Activated CD8-positive, alpha-beta memory T cell treated with anti-CD3 and anti-CD28 coated beads, Interleukin-2, amount 10 ng/mL, durations not matched to agents 7 days and 5 days (primary cell): ENCODE results near the gene CSNK1A1L. TPM values are rescaled to one million over a fixed set of nuclear protein-coding genes. Genes with fewer than 3 reads are reported as not detected.

ENCODE experiments used
- ATAC-seq: fragments of 150-1000 bp; cut with Tn5 transposase; one replicate; pipeline ENCODE4 v1.10.0; 2021; ENCODE audit warnings: moderate library complexity
- CTCF ChIA-PET: fragments of 350-600 bp; sonication (Branson Sonifier 250); formaldehyde crosslinking; loops from one replicate; lab custom pipeline; 2021; ENCODE audit warnings: antibody characterized with exemption; lab: Charles Lee
- DNase-seq: peaks from one replicate; pipeline ENCODE4 v3.0.0-alpha.2; 2020
- H3K27ac Mint-ChIP-seq: one replicate; pipeline ENCODE4 v1.8.0; 2021; ENCODE audit warnings: mild to moderate bottlenecking, mixed read lengths
- H3K27me3 Mint-ChIP-seq: one replicate; pipeline ENCODE4 v1.8.0; 2021; ENCODE audit warnings: mixed read lengths
- H3K36me3 Mint-ChIP-seq: one replicate; pipeline ENCODE4 v1.8.0; 2021; ENCODE audit warnings: mild to moderate bottlenecking, mixed read lengths
- H3K4me1 Mint-ChIP-seq: one replicate; pipeline ENCODE4 v1.8.0; 2021; ENCODE audit warnings: mixed read lengths
- H3K4me3 Mint-ChIP-seq: one replicate; pipeline ENCODE4 v1.8.0; 2021; ENCODE audit warnings: mild to moderate bottlenecking, moderate library complexity, mixed read lengths
- H3K9me3 Mint-ChIP-seq: one replicate; pipeline ENCODE4 v1.8.0; 2022; ENCODE audit warnings: low read depth, mixed read lengths
- total RNA-seq, 2 experiments: library from RNA; stranded (reverse); gene quantifications; one replicate each; pipeline ENCODE4 v1.2.3, GENCODE V29; 2021

CSNK1A1L gene
- total RNA-seq, 2 experiments from 2014 or later: not detected

DNA sequence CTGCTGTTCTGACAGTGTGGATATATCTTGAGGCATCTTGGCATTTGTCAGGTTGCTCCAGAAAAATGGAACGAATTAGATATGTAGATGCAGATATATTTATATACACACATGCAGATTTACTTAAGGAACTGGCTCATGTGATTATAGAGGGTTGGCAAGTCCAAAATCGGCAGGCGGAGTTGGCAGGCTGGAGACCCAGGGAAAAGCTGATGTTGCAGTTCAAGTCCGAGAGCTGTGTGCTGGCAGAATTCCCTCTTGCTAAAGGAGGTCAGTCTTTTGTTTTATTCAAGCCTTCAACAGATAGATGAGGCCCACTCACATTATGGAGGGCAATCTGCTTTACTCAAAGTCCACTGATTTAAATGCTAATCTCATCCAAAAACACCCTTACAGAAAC, 24.4 kb upstream of the CSNK1A1L start:
- Mint-ChIP-seq H3K9me3 (no peaks in the 10 kb centered on the region), H3K4me3 (no peak overlapping the region), H3K4me1 (no peaks in the 10 kb centered on the region), H3K27me3 (no peaks in the 10 kb centered on the region), H3K27ac (no peak overlapping the region), H3K36me3 (no peaks in the 10 kb centered on the region)
- DNase-seq (no peak), ATAC-seq (no peak)
- CTCF ChIA-PET: no interaction called here

DNA sequence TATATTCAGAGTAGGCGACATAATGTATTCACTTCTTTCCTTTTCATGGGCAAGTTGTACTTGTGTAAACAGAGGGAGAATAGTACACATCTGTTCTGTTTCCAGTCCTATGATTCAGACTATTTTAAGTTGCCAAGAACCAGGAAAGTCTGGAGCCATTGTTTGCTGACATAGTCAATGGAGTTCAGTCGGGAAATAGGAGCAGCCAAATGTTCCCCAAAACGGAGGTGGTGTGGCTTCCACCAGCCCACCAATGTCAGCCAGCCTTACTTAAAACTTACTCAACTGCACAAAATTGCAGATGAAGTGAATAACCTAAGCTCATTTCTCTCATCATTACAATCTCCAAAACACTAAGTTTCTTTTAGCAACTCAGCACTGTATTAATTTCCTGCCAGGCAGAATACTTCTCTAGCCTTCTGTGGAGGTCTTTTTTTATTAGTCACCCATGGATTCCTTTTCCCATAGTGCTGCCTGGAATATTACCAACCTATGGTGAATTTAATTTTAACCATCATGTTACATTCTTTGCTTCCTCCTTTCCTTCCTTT, 22.3 kb upstream of the CSNK1A1L start:
- CTCF ChIA-PET: no interaction called here
- ATAC-seq (no peak), DNase-seq (no peak)
- Mint-ChIP-seq H3K4me1 (no peaks in the 10 kb centered on the region), H3K9me3 (no peaks in the 10 kb centered on the region), H3K27ac (no peak overlapping the region), H3K27me3 (peaks cover 2% of the 10 kb centered on the region), H3K4me3 (no peak overlapping the region), H3K36me3 (no peaks in the 10 kb centered on the region)

DNA sequence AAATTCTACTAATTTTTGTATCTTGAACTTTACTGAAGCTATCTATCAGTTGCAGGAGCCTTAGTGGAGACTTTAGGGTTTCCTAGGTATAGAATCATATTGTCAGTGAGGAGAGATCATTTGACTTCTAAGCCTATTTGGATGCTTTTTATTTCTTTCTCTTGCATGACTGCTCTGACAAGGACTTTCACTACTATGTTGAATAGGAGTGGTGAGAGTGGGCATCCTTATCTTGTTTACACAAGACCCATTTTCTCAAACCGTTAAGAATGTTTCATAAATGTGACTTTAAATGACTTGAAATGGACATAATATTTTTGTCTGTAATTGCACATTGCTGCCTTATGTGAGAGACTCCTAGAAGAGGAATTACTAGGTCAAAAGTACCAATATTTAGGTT, 17.9 kb upstream of the CSNK1A1L start:
- DNase-seq (no peak), ATAC-seq (no peak)
- Mint-ChIP-seq H3K27me3 (peaks cover 10% of the 10 kb centered on the region), H3K36me3 (no peaks in the 10 kb centered on the region), H3K4me1 (no peaks in the 10 kb centered on the region), H3K27ac (no peak overlapping the region), H3K4me3 (no peak overlapping the region), H3K9me3 (no peaks in the 10 kb centered on the region)
- CTCF ChIA-PET: no interaction called here

DNA sequence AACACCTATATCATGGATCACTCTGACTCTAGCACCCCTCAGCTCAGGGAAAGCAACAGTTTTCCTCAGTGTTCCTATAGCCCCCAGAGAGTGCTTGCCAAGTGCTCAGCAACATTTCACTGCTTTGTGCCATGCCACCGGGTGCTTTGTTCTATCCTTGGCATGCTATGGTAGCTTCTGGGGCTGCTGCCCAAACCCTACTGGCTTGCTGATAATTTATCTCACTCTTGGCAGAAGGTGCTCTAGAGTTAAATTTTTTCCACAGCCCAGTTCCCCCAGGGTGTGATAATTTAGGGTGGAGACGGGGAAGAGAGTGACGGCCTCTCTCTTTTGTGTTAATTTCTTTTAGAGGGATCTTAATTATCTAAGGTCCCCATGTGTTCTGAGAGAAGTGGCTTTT, 12.6 kb upstream of the CSNK1A1L start:
- peaks cover 10% of the 10 kb centered on the region for H3K27me3 Mint-ChIP-seq
- CTCF ChIA-PET: no interaction called here
- ATAC-seq: no peak
- no peaks in the 10 kb centered on the region for H3K4me1 Mint-ChIP-seq
- no peak for DNase-seq
- H3K27ac Mint-ChIP-seq: no peak overlapping the region
- no peaks in the 10 kb centered on the region for H3K36me3 Mint-ChIP-seq
- H3K9me3 Mint-ChIP-seq: no peaks in the 10 kb centered on the region
- H3K4me3 Mint-ChIP-seq: no peak overlapping the region

DNA sequence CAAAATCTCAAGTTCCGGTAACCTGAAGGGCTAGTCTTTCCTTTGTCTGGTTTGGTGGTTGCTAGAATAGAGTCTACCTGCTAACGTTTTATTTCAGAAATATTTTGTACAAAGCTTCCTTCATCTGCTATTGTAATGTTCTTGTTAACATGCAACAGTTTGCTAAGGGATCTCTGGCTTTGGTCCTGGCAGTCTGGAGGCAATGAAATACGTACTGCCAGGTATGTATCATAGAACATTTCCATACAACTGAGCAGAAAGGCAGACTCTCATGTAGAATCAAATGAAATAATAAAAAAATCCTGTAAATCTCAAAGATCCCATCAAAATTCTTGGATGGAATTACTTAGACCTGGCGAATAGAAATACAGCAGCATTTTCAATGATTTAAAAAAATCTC, 8.8 kb upstream of the CSNK1A1L start:
- H3K4me1 Mint-ChIP-seq: no peaks in the 10 kb centered on the region
- CTCF ChIA-PET: no interaction called here
- peaks cover 3% of the 10 kb centered on the region for H3K27me3 Mint-ChIP-seq
- H3K4me3 Mint-ChIP-seq: no peak overlapping the region
- H3K9me3 Mint-ChIP-seq: no peaks in the 10 kb centered on the region
- no peak overlapping the region for H3K27ac Mint-ChIP-seq
- H3K36me3 Mint-ChIP-seq: no peaks in the 10 kb centered on the region
- ATAC-seq: no peak
- no peak for DNase-seq

DNA sequence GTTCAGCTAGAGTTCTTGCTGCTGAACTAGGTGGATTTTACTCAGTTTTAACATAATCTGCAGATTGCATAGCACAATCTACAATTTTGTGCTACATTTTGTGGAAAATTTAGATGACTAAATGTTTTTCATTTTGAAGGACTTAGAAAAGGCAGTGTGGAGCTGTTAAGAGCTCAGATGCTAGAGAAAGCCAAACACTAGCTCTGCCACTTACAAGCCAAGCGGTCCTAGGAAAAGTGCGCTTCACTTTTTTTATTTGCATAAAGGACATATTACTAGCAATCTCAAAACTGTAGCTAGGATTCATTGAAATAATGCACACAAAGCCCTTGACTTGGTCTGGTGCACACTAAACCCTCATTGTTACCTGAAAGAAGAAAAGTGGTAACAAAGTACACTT, 8.1 kb upstream of the CSNK1A1L start:
- ATAC-seq (no peak), DNase-seq (no peak)
- H3K27ac Mint-ChIP-seq: no peak overlapping the region
- no peaks in the 10 kb centered on the region for H3K9me3 Mint-ChIP-seq
- peaks cover 3% of the 10 kb centered on the region for H3K27me3 Mint-ChIP-seq
- no peak overlapping the region for H3K4me3 Mint-ChIP-seq
- CTCF ChIA-PET: no interaction called here
- no peaks in the 10 kb centered on the region for H3K36me3 Mint-ChIP-seq
- no peaks in the 10 kb centered on the region for H3K4me1 Mint-ChIP-seq

DNA sequence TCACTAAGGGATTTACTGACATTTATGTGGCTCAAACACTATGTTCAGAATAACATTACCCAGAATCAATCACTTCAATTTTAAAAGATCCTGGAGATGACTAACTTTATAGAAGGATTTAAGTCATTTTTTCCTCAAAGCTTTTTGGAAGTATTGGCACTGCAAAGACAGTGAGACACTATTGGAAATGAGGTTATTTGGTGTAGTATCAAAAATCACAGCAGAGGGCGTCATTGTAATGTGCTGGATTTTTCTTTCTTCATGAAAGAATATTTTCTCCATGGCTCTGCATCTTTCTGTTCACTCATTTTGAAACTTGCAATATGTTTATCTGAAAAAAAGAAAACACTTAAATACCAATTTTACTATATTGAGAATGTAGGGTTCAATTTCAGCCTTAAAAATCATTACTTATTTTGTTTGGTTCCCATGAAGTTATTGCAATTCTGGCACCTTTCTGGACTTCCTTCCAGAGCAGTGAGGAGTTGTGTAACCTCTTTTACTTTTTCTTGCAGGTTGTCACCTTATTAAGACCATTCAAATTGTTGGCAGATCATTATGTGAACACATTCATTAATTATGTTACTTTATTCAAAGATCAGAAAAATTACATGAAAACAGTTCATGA, 3.7 kb upstream of the CSNK1A1L start:
- Mint-ChIP-seq H3K27me3 (peaks cover 6% of the 10 kb centered on the region), H3K36me3 (no peaks in the 10 kb centered on the region)
- CTCF ChIA-PET: no interaction called here

DNA sequence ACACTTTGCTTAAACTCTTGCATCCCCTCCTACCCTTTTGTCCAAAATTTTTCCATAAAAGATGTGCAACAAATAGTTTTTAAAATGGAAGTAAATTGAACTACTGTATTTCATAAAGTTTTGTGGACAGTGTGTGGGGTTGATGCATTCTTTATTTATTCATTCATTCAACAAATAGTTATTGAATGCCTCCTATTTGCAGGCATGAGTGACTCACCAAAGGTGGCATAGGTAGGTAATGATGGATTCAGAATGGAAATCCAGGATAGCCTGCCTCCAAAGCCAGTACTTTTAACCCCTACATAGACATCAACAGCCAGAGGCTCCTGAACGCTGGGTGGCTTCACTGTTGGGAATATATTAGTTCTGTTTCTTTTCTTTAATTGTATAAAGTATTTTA, 2.4 kb upstream of the CSNK1A1L start:
- H3K4me3 Mint-ChIP-seq: no peak overlapping the region
- ATAC-seq: no peak
- no peaks in the 10 kb centered on the region for H3K9me3 Mint-ChIP-seq
- H3K27ac Mint-ChIP-seq: no peak overlapping the region
- CTCF ChIA-PET: no interaction called here
- no peaks in the 10 kb centered on the region for H3K4me1 Mint-ChIP-seq
- no peak for DNase-seq
- no peaks in the 10 kb centered on the region for H3K36me3 Mint-ChIP-seq
- H3K27me3 Mint-ChIP-seq: peaks cover 12% of the 10 kb centered on the region

More for the DNA sequence above, 3.7 kb upstream of the CSNK1A1L start:
- DNase-seq (no peak), ATAC-seq (no peak)
- Mint-ChIP-seq H3K27ac (no peak overlapping the region), H3K4me3 (no peak overlapping the region), H3K9me3 (no peaks in the 10 kb centered on the region), H3K4me1 (no peaks in the 10 kb centered on the region)

DNA sequence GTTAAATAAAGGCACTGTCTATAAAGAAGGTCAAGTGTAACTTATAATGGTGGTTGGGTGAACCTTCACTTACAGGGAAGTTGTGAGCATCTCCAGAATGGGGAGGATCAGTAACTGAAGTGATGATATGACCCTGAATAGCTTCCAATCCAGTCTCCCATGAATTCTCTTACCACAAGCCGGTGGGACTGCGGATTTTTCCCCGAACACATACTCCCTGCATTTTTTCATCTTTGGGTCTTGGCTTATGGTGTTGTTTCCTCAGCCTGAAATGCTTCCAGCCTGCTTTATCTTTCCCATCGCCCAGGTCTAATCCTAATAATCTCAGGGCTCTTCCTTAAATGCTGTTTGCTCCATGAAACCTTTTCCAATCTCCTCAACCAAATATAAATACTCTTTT, 2.0 kb upstream of the CSNK1A1L start:
- no peak for DNase-seq
- H3K27ac Mint-ChIP-seq: no peak overlapping the region
- H3K9me3 Mint-ChIP-seq: no peaks in the 10 kb centered on the region
- no peaks in the 10 kb centered on the region for H3K36me3 Mint-ChIP-seq
- H3K4me1 Mint-ChIP-seq: no peaks in the 10 kb centered on the region
- no peak for ATAC-seq
- CTCF ChIA-PET: interaction anchor here (0.6 kb wide), 1 partner anchor 11 kb away, joined by 3 read pairs; no protein-coding TSS in a partner anchor
- peaks cover 15% of the 10 kb centered on the region for H3K27me3 Mint-ChIP-seq
- no peak overlapping the region for H3K4me3 Mint-ChIP-seq

DNA sequence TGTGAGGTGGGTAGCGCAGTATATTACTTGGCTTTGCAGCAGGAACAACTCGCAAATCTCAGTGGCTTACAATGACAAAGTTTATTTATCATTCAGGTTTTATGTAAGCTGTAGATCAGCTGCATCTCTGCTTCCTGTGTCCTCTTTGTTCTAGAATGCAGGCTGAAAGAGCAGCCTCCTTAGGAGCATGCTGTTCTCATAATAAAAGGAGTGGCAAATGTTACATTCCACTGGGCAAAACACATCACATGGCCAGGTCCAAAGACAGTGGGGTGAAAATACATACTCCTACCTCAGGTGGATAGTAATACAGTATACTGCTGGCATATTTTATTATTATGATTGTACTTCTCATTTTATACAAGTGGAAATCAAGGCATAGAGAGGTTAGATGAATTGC, 1.2 kb upstream of the CSNK1A1L start:
- ATAC-seq: no peak
- no peaks in the 10 kb centered on the region for H3K9me3 Mint-ChIP-seq
- no peaks in the 10 kb centered on the region for H3K36me3 Mint-ChIP-seq
- no peak overlapping the region for H3K4me3 Mint-ChIP-seq
- no peaks in the 10 kb centered on the region for H3K4me1 Mint-ChIP-seq
- peaks cover 15% of the 10 kb centered on the region for H3K27me3 Mint-ChIP-seq
- no peak for DNase-seq
- H3K27ac Mint-ChIP-seq: no peak overlapping the region
- CTCF ChIA-PET: interaction anchor here (0.6 kb wide), 1 partner anchor 12 kb away, joined by 3 read pairs; no protein-coding TSS in a partner anchor

DNA sequence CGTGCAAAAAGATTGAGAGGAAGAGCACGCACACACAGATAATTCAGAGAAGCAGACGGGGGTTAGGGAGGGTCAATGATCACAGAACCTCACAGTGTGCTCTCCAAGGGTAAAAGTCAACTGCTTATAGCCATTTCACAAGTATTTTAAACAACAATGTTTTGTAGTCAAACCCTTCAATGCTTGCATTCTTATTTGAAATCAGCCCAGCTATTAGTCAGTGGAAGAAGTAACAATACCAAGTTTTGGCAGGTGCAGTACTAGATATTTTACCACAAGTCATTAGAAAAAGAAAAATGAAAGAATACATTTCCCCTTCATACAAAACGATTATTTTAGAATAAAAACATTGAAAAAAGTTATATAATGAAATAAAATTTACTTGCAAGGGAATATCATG, 2.6 kb downstream of the CSNK1A1L start:
- Mint-ChIP-seq H3K4me1 (no peaks in the 10 kb centered on the region), H3K9me3 (no peaks in the 10 kb centered on the region), H3K4me3 (no peak overlapping the region), H3K27ac (no peak overlapping the region), H3K36me3 (no peaks in the 10 kb centered on the region), H3K27me3 (peaks cover 25% of the 10 kb centered on the region)
- DNase-seq: no peak
- no peak for ATAC-seq
- CTCF ChIA-PET: interaction anchor here (1.0 kb wide), 1 partner anchor 9 kb away, joined by 3 read pairs; no protein-coding TSS in a partner anchor

DNA sequence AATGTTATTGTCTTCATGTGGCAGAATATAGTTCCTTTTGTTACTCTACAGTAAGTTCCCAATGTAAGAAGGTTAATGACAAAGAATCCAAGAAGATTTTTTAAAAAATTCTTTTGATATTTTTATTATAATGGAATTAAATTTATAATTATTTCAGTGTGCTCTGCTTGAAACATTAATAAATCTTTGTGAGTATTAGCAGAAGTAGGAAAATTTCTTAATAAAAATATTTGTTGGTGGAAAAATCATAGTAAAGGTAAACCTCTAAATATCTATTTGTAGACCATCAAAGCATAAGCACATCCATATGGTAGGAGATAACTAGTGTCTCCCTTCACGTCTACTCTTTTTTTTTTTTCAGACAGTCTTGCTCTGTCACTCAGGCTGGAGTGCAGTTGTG, 4.3 kb downstream of the CSNK1A1L start:
- no peaks in the 10 kb centered on the region for H3K9me3 Mint-ChIP-seq
- H3K36me3 Mint-ChIP-seq: no peaks in the 10 kb centered on the region
- no peak overlapping the region for H3K27ac Mint-ChIP-seq
- H3K4me1 Mint-ChIP-seq: no peaks in the 10 kb centered on the region
- peaks cover 21% of the 10 kb centered on the region for H3K27me3 Mint-ChIP-seq
- no peak overlapping the region for H3K4me3 Mint-ChIP-seq
- CTCF ChIA-PET: no interaction called here
- DNase-seq (no peak), ATAC-seq (no peak)

DNA sequence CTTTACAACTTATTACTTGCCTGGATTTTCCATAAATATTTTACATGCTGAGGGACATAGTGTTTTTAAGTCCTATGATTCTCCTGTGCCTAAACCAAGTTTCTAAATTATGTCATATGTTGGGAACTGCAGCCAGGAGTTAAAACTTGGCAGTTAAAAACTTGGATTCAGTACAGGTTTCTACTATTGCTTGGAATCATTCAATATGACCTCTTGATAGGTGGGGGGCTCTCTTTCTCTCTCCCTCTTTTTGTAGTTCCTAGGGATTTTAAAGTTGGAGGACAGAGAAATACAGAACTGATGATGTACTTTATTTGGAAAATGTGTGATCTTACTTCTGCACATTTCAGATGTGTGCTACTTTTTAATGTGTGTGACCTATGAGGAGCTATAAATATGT, 4.7 kb downstream of the CSNK1A1L start:
- Mint-ChIP-seq H3K9me3 (no peaks in the 10 kb centered on the region), H3K27me3 (peaks cover 21% of the 10 kb centered on the region), H3K4me1 (no peaks in the 10 kb centered on the region), H3K27ac (no peak overlapping the region), H3K4me3 (no peak overlapping the region), H3K36me3 (no peaks in the 10 kb centered on the region)
- ATAC-seq (no peak), DNase-seq (no peak)
- CTCF ChIA-PET: no interaction called here

DNA sequence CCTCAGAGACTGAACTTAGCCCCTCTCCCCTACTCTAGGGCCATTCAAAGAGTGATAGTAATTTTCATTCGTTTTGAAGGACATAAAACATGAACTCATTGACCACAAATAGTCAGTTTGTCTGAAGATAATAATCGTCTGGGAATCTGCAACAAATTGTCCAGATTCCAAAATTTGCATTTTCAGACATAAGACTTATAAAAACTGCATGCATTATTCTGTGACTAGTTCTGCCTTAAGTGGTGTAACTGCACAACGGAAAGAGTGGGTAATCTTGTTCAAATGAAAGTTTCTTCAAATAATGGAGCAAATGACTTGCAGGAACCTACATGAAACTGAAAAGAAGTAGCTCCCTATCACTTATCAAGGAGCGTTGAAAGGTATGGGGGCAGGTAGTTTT, 8.4 kb downstream of the CSNK1A1L start:
- H3K9me3 Mint-ChIP-seq: no peaks in the 10 kb centered on the region
- H3K27me3 Mint-ChIP-seq: peaks cover 25% of the 10 kb centered on the region
- H3K4me1 Mint-ChIP-seq: no peaks in the 10 kb centered on the region
- no peak overlapping the region for H3K27ac Mint-ChIP-seq
- DNase-seq (no peak), ATAC-seq (no peak)
- CTCF ChIA-PET: interaction anchor here (0.6 kb wide), 1 partner anchor 824 kb away, joined by 3 read pairs; no protein-coding TSS in a partner anchor
- no peaks in the 10 kb centered on the region for H3K36me3 Mint-ChIP-seq
- no peak overlapping the region for H3K4me3 Mint-ChIP-seq
